Progenitor cell of endocrine pancreas (in vitro differentiated cells): ENCODE results near the gene SLC15A2. TPM values are rescaled to one million over a fixed set of nuclear protein-coding genes. Genes with fewer than 3 reads are reported as not detected.

Experiments used
- DNase-seq: peaks from one replicate; pipeline ENCODE4 v3.0.0; 2021; ENCODE audit warnings: low spot score; ENCODE audit not compliant: unreplicated experiment
- H3K27ac Mint-ChIP-seq: 2 replicates; pipeline ENCODE4 v1.8.0; 2021; ENCODE audit warnings: mild to moderate bottlenecking, moderate library complexity, mixed read lengths
- H3K27me3 Mint-ChIP-seq: 2 replicates; pipeline ENCODE4 v1.8.0; 2021; ENCODE audit warnings: mixed read lengths
- H3K36me3 Mint-ChIP-seq: 2 replicates; pipeline ENCODE4 v1.8.0; 2022; ENCODE audit warnings: mixed read lengths; ENCODE audit not compliant: insufficient read depth
- H3K4me1 Mint-ChIP-seq: 2 replicates; pipeline ENCODE4 v1.8.0; 2021; ENCODE audit warnings: low read depth, mixed read lengths
- H3K4me3 Mint-ChIP-seq: 2 replicates; pipeline ENCODE4 v1.8.0; 2021; ENCODE audit warnings: low read depth, mild to moderate bottlenecking, moderate library complexity, mixed read lengths
- H3K9me3 Mint-ChIP-seq: 2 replicates; pipeline ENCODE4 v1.8.0; 2021; ENCODE audit warnings: low read depth, mixed read lengths
- CTCF ChIP-seq: fragments of 200-600 bp; sonication (generic); IDR thresholded peaks from one replicate; pipeline ENCODE4 v1.5.0; 2021; ENCODE audit warnings: antibody characterized with exemption, mild to moderate bottlenecking; ENCODE audit not compliant: unreplicated experiment
- total RNA-seq: library from RNA; stranded (reverse); gene quantifications from 2 replicates; pipeline ENCODE4 v1.2.1, GENCODE V29; 2021

SLC15A2 gene
- total RNA-seq, 1 donor from 2014 or later = 4.2 TPM

GRCh38 chr3:121863801-121864200, 30.4 kb upstream of the SLC15A2 start:
- Mint-ChIP-seq H3K4me1 (peaks cover 6% of the 10 kb centered on the region), H3K9me3 (peaks cover 21% of the 10 kb centered on the region)
- TF ChIP-seq CTCF = no peak

GRCh38 chr3:121869736-121870135, 24.5 kb upstream of the SLC15A2 start:
- Mint-ChIP-seq H3K27ac (no peak overlapping the region), H3K9me3 (peaks cover 9% of the 10 kb centered on the region), H3K4me1 (no peaks in the 10 kb centered on the region), H3K4me3 (no peak overlapping the region), H3K36me3 (peaks cover 12% of the 10 kb centered on the region), H3K27me3 (no peaks in the 10 kb centered on the region)
- no peak for TF ChIP-seq CTCF
- no peak for DNase-seq

More at GRCh38 chr3:121863801-121864200, 30.4 kb upstream of the SLC15A2 start:
- Mint-ChIP-seq H3K36me3 (peaks cover 31% of the 10 kb centered on the region), H3K4me3 (no peak overlapping the region), H3K27me3 (no peaks in the 10 kb centered on the region), H3K27ac (no peak overlapping the region)
- no peak for DNase-seq

- TF ChIP-seq CTCF = no peak
- H3K36me3 Mint-ChIP-seq = peaks cover 12% of the 10 kb centered on the region
- H3K27me3 Mint-ChIP-seq = no peaks in the 10 kb centered on the region
- peaks cover 9% of the 10 kb centered on the region for H3K9me3 Mint-ChIP-seq
- no peak overlapping the region for H3K4me3 Mint-ChIP-seq
- DNase-seq = no peak
- no peak overlapping the region for H3K27ac Mint-ChIP-seq
- H3K4me1 Mint-ChIP-seq = no peaks in the 10 kb centered on the region
Observed at GRCh38 chr3:121870717-121871116, 23.5 kb upstream of the SLC15A2 start.

DNA sequence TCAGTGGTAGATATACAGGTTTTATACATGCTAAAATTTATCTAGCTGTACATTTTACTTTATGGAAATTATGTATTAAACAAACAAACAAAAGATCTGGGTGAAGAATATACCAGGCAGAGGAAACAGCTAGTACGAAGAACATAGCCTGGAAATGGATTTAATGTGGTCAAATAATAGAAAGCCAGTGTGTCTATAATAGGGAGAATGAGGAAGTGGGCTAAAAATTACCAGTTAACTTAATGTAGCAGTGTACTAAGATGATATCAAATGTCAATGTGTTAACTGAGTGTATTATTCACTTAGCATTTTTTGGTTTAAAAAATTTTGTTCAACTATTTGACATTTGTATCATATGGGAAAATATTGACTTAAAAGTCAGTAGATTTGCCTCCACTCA, 22.8 kb upstream of the SLC15A2 start:
- no peak for DNase-seq
- Mint-ChIP-seq H3K9me3 (peaks cover 9% of the 10 kb centered on the region), H3K27ac (no peak overlapping the region), H3K4me1 (no peaks in the 10 kb centered on the region), H3K4me3 (no peak overlapping the region), H3K36me3 (peaks cover 8% of the 10 kb centered on the region), H3K27me3 (no peaks in the 10 kb centered on the region)
- no peak for TF ChIP-seq CTCF

- Mint-ChIP-seq H3K4me1 (no peaks in the 10 kb centered on the region), H3K9me3 (peaks cover 5% of the 10 kb centered on the region), H3K27me3 (no peaks in the 10 kb centered on the region), H3K27ac (no peak overlapping the region), H3K4me3 (no peak overlapping the region), H3K36me3 (peaks cover 5% of the 10 kb centered on the region)
- no peak for TF ChIP-seq CTCF
- no peak for DNase-seq
Observed at GRCh38 chr3:121878411-121878810, 15.8 kb upstream of the SLC15A2 start.
